Caco-2 (cell line): Measurements from ENCODE around the gene STAT2. TPM values are rescaled to one million over a fixed set of nuclear protein-coding genes. Genes with fewer than 3 reads are reported as not detected.

Source experiments
- BruUV-seq: library from RNA; stranded (reverse); fragments of 400-500 nt; replicated peaks from 2 replicates; lab custom pipeline; 2021; lab: Mats Ljungman, UMichigan
- CTCF ChIA-PET: fragments of 300-600 bp; sonication (Branson Sonifier 250); formaldehyde crosslinking; loops from one replicate; lab custom pipeline; 2022; ENCODE audit warnings: antibody characterized with exemption; lab: Charles Lee
- POLR2A ChIA-PET: fragments of 300-600 bp; sonication (Branson Sonifier 250); formaldehyde crosslinking; loops from one replicate; lab custom pipeline; 2022; ENCODE audit warnings: antibody characterized with exemption; lab: Charles Lee
- DNase-seq, 2 experiments: peaks; one replicate each; pipeline versions ENCODE4 v3.0.0 to v3.0.0-alpha.2; 2020 to 2022
- H3K27me3 ChIP-seq: replicated peaks from 2 replicates; pipeline ENCODE4 v1.6.0; 2011; ENCODE audit warnings: low read length; ENCODE audit not compliant: control insufficient read depth, insufficient read depth
- H3K36me3 ChIP-seq: 2 replicates; pipeline ENCODE4 v1.5.1; 2011; ENCODE audit warnings: low read length; ENCODE audit not compliant: control insufficient read depth, insufficient read depth
- H3K4me1 ChIP-seq: fragments of 250-450 bp; sonication (Bioruptor Pico); 2 replicates; pipeline ENCODE4 v1.5.1; 2020; ENCODE audit warnings: mild to moderate bottlenecking
- H3K4me3 ChIP-seq: 2 replicates; pipeline ENCODE4 v1.5.1; 2011; ENCODE audit warnings: low read depth, mild to moderate bottlenecking, control low read depth, low read length
- H3K9me3 ChIP-seq: fragments of 250-450 bp; sonication (Bioruptor Pico); 2 replicates; pipeline ENCODE4 v1.5.1; 2020; ENCODE audit warnings: mild to moderate bottlenecking, moderate library complexity
- H3K27ac Mint-ChIP-seq: one replicate; pipeline ENCODE4 v1.8.0; 2022; ENCODE audit warnings: mixed read lengths; ENCODE audit not compliant: unreplicated experiment
- H3K27me3 Mint-ChIP-seq: one replicate; pipeline ENCODE4 v1.8.0; 2022; ENCODE audit warnings: mixed read lengths; ENCODE audit not compliant: insufficient read depth, unreplicated experiment
- H3K36me3 Mint-ChIP-seq: one replicate; pipeline ENCODE4 v1.8.0; 2022; ENCODE audit warnings: mild to moderate bottlenecking, mixed read lengths; ENCODE audit not compliant: insufficient read depth, unreplicated experiment
- H3K4me1 Mint-ChIP-seq: one replicate; pipeline ENCODE4 v1.8.0; 2022; ENCODE audit warnings: low read depth, mixed read lengths; ENCODE audit not compliant: unreplicated experiment
- H3K4me3 Mint-ChIP-seq: one replicate; pipeline ENCODE4 v1.8.0; 2022; ENCODE audit warnings: mild to moderate bottlenecking, moderate library complexity, mixed read lengths; ENCODE audit not compliant: unreplicated experiment
- H3K9me3 Mint-ChIP-seq: one replicate; pipeline ENCODE4 v1.8.0; 2022; ENCODE audit warnings: mixed read lengths; ENCODE audit not compliant: unreplicated experiment
- intact Hi-C: fragments of 100-400 bp; cut with micrococcal nuclease; formaldehyde crosslinking; loops from one replicate; pipeline ENCODE4 v1.10.0; 2022; ENCODE audit not compliant: unreplicated experiment
- total RNA-seq: library from RNA; stranded (reverse); gene quantifications from 2 replicates; pipeline ENCODE4 v1.2.3, GENCODE V29; 2022
- TF ChIP-seq, protein P1 (sequence below), 2 experiments: fragments of 200-600 bp in 1 of 2; IDR thresholded peaks; 1 replicate in 1 of 2; 2 replicates in 1 of 2; pipeline versions ENCODE4 v1.5.1 to v1.8.0; 2011 to 2022; ENCODE audit warnings: antibody characterized with exemption in 1 of 2, control low read depth in 1 of 2, inconsistent platforms in 1 of 2, low read depth in 1 of 2, low read length in 1 of 2, mild to moderate bottlenecking in 1 of 2, moderate library complexity in 1 of 2; ENCODE audit not compliant: insufficient read depth in 1 of 2, severe bottlenecking in 1 of 2, unreplicated experiment in 1 of 2

STAT2 gene
- total RNA-seq, 1 experiment from 2014 or later = 76.7 TPM

DNA sequence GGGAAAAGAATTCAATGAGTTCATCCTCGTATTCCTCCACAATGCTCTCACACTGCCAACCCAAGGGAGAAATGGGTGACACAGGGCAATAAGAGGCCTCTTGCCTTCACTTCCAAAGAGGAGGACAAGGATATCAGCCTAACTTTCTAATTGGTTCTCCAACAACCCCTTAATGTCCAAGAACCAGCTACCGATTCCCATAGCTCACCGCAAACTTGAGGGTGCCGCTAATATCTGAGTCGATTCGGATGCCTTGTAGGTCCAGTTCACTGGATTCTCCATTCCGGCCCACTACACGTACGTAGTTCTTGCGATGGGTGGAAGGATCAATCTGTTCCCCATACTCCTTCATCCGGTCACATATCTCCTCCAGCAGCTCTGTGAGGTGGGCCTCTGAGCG lies 48.9 kb downstream of the STAT2 start:
- no peaks in the 10 kb centered on the region for H3K27me3 Mint-ChIP-seq
- ChIA-PET CTCF (interaction anchor here (0.7 to 1.0 kb wide), 2 partner anchors 121 to 153 kb away, joined by 3 read pairs; partner anchors contain the start of gene SMARCC2), POLR2A (no interaction called here)
- H3K27ac Mint-ChIP-seq = no peak overlapping the region
- peaks cover 2% of the 10 kb centered on the region; the same call in 1 of the 2 replicates for H3K36me3 ChIP-seq
- intact Hi-C loops = no loop called here
- H3K27me3 ChIP-seq = no peaks in the 10 kb centered on the region
- no peak overlapping the region for H3K4me3 ChIP-seq
- no peaks in the 10 kb centered on the region for H3K4me1 Mint-ChIP-seq
- BruUV-seq = no TSS peak
- TF ChIP-seq, protein P1, sequence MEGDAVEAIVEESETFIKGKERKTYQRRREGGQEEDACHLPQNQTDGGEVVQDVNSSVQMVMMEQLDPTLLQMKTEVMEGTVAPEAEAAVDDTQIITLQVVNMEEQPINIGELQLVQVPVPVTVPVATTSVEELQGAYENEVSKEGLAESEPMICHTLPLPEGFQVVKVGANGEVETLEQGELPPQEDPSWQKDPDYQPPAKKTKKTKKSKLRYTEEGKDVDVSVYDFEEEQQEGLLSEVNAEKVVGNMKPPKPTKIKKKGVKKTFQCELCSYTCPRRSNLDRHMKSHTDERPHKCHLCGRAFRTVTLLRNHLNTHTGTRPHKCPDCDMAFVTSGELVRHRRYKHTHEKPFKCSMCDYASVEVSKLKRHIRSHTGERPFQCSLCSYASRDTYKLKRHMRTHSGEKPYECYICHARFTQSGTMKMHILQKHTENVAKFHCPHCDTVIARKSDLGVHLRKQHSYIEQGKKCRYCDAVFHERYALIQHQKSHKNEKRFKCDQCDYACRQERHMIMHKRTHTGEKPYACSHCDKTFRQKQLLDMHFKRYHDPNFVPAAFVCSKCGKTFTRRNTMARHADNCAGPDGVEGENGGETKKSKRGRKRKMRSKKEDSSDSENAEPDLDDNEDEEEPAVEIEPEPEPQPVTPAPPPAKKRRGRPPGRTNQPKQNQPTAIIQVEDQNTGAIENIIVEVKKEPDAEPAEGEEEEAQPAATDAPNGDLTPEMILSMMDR (IDR thresholded peaks at IDR 0.05; ENCODE audit: insufficient read depth in 1 of 2, low read depth in 1 of 2, low read length in 1 of 2, severe bottlenecking in 1 of 2, unreplicated experiment in 1 of 2) = no peak
- H3K4me3 Mint-ChIP-seq = no peak overlapping the region
- no peaks in the 10 kb centered on the region for H3K9me3 Mint-ChIP-seq
- DNase-seq = no peak
- peaks cover 60% of the 10 kb centered on the region for H3K36me3 Mint-ChIP-seq
- no peaks in the 10 kb centered on the region for H3K9me3 ChIP-seq
- peaks cover 4% of the 10 kb centered on the region; the same call in 1 of the 2 replicates for H3K4me1 ChIP-seq

GRCh38 chr12:56308714-56309113 lies 51.2 kb downstream of the STAT2 start:
- peaks cover 51% of the 10 kb centered on the region for H3K36me3 Mint-ChIP-seq
- intact Hi-C loops = no loop called here
- no peaks in the 10 kb centered on the region for H3K4me1 ChIP-seq

DNA sequence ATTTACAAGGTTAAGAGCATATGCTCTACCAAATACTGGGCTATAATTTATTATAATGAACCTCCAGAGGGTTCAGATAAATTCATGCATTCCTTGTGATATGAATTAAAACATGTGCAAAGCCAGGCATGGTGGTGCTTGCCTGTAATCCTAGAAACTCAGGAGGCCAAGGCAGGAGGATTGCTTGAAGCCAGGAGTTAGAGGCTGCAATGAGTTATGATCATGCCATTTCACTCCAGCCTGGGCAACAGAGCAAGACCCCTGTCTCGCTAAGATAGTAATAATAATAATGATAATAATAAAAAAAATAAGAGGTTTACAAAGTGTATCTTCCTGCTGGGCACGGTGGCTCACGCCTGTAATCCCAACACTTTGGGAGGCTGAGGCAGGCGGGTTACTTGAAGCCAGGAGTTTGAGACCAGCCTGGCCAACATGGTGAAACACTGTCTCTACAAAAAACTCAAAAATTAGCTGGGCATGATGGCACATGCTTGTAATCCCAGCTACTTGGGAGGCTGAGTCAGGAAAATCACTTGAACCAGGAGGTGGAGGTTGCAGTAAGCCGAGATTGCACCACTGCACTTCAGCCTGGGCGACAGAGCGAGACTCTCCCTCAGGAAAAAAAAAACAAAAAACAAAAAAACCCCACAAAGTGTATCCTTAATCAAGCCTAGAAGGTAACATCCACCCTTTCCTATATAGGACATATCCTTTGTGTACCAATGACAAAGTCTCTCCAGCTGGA lies 52.5 kb downstream of the STAT2 start:
- no peaks in the 10 kb centered on the region for H3K4me1 ChIP-seq
- BruUV-seq = no TSS peak
- H3K27me3 Mint-ChIP-seq = no peaks in the 10 kb centered on the region
- no peaks in the 10 kb centered on the region for H3K27me3 ChIP-seq
- H3K27ac Mint-ChIP-seq = no peak overlapping the region
- H3K4me3 Mint-ChIP-seq = no peak overlapping the region
- TF ChIP-seq, protein P1 (IDR thresholded peaks at IDR 0.05; ENCODE audit: insufficient read depth in 1 of 2, low read depth in 1 of 2, low read length in 1 of 2, severe bottlenecking in 1 of 2, unreplicated experiment in 1 of 2) = no peak
- H3K9me3 ChIP-seq = no peaks in the 10 kb centered on the region
- intact Hi-C loops = no loop called here
- H3K9me3 Mint-ChIP-seq = no peaks in the 10 kb centered on the region
- H3K36me3 ChIP-seq = peaks cover 2% of the 10 kb centered on the region; the same call in 1 of the 2 replicates
- no peaks in the 10 kb centered on the region for H3K4me1 Mint-ChIP-seq
- CTCF ChIA-PET = no interaction called here
- H3K36me3 Mint-ChIP-seq = peaks cover 38% of the 10 kb centered on the region
- H3K4me3 ChIP-seq = no peak overlapping the region
- no peak for DNase-seq
- POLR2A ChIA-PET = no interaction called here

More at GRCh38 chr12:56308714-56309113, 51.2 kb downstream of the STAT2 start:
- DNase-seq = no peak
- TF ChIP-seq, protein P1 (IDR thresholded peaks at IDR 0.05; ENCODE audit: insufficient read depth in 1 of 2, low read depth in 1 of 2, low read length in 1 of 2, severe bottlenecking in 1 of 2, unreplicated experiment in 1 of 2) = no peak
- CTCF ChIA-PET = interaction anchor here (1.0 kb wide), 1 partner anchor 190 kb away, joined by 5 read pairs; no protein-coding TSS in a partner anchor
- no peaks in the 10 kb centered on the region for H3K27me3 ChIP-seq
- Mint-ChIP-seq H3K4me1 (no peaks in the 10 kb centered on the region), H3K27ac (no peak overlapping the region), H3K27me3 (no peaks in the 10 kb centered on the region), H3K4me3 (no peak overlapping the region), H3K9me3 (no peaks in the 10 kb centered on the region)
- H3K4me3 ChIP-seq = no peak overlapping the region
- H3K36me3 ChIP-seq = peaks cover 2% of the 10 kb centered on the region; the same call in 1 of the 2 replicates
- no peaks in the 10 kb centered on the region for H3K9me3 ChIP-seq
- no TSS peak for BruUV-seq
- POLR2A ChIA-PET = interaction anchor here (0.6 kb wide), 1 partner anchor 212 kb away, joined by 3 read pairs; no protein-coding TSS in a partner anchor
